GM12872 (cell line): ENCODE measurements around the gene CXCL5.

Experiments
- TF ChIP-seq, protein P1 (sequence below): IDR thresholded peaks from 3 replicates; pipeline ENCODE4 v1.5.1; 2011; ENCODE audit warnings: low read depth, mild to moderate bottlenecking, low read length, moderate library complexity; ENCODE audit not compliant: insufficient read depth

CXCL5 gene

GRCh38 chr4:74030285-74030684 is 31.8 kb upstream of the CXCL5 start:
- TF ChIP-seq, protein P1, sequence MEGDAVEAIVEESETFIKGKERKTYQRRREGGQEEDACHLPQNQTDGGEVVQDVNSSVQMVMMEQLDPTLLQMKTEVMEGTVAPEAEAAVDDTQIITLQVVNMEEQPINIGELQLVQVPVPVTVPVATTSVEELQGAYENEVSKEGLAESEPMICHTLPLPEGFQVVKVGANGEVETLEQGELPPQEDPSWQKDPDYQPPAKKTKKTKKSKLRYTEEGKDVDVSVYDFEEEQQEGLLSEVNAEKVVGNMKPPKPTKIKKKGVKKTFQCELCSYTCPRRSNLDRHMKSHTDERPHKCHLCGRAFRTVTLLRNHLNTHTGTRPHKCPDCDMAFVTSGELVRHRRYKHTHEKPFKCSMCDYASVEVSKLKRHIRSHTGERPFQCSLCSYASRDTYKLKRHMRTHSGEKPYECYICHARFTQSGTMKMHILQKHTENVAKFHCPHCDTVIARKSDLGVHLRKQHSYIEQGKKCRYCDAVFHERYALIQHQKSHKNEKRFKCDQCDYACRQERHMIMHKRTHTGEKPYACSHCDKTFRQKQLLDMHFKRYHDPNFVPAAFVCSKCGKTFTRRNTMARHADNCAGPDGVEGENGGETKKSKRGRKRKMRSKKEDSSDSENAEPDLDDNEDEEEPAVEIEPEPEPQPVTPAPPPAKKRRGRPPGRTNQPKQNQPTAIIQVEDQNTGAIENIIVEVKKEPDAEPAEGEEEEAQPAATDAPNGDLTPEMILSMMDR: no peak

- TF ChIP-seq, protein P1: no peak
Observed at GRCh38 chr4:74028504-74028903, 30.0 kb upstream of the CXCL5 start.

GRCh38 chr4:74023709-74024108 is 25.2 kb upstream of the CXCL5 start:
- TF ChIP-seq, protein P1: no peak

GRCh38 chr4:74021601-74022000 is 23.1 kb upstream of the CXCL5 start:
- TF ChIP-seq, protein P1: no peak

- TF ChIP-seq, protein P1: no peak
Observed at GRCh38 chr4:74018771-74019170, 20.3 kb upstream of the CXCL5 start.

DNA sequence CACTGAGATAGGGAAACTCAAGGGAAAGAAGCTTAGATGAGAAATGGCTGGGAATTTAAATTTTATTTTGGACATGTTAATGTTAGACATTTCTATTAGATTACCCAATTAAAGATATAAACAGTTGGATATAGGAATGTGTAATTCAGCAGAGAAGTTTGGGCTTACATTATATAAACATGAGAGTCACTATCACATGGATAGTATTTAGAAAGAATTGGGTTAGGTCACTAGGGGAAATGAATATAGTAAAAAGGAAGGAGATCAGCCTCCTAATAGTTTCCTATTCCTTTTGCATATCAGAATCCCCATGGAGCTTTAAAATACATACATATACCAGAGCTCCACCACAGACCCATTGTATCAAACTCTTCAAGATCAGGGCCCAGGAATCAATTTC is 19.6 kb upstream of the CXCL5 start:
- TF ChIP-seq, protein P1: no peak

GRCh38 chr4:74016068-74016467 is 17.6 kb upstream of the CXCL5 start:
- TF ChIP-seq, protein P1: no peak
